Keratinocyte (primary cell): ENCODE measurements around the gene C2orf42.

ENCODE experiments used
- EZH2 ChIP-seq: IDR thresholded peaks from one replicate; pipeline ENCODE4 v1.6.1; 2012; ENCODE audit warnings: inconsistent platforms, mild to moderate bottlenecking, low read length, moderate library complexity
- TF ChIP-seq, protein P1 (sequence below), 3 experiments: IDR thresholded peaks in 1 of 3; conservative IDR thresholded peaks in 1 of 3; optimal IDR thresholded peaks in 1 of 3; 2 replicates in 2 of 3; 3 replicates in 1 of 3; pipeline versions ENCODE3 to v1.5.1; 2011; ENCODE audit warnings: low read length in 3 of 3, mild to moderate bottlenecking in 3 of 3, moderate library complexity in 2 of 3, control low read depth in 1 of 3, inconsistent platforms in 1 of 3; ENCODE audit not compliant: insufficient read depth in 2 of 3; ENCODE audit errors: extremely low read depth in 1 of 3

GRCh38 chr2:70182689-70183088, 8.1 kb downstream of the C2orf42 start:
- TF ChIP-seq, protein P1, sequence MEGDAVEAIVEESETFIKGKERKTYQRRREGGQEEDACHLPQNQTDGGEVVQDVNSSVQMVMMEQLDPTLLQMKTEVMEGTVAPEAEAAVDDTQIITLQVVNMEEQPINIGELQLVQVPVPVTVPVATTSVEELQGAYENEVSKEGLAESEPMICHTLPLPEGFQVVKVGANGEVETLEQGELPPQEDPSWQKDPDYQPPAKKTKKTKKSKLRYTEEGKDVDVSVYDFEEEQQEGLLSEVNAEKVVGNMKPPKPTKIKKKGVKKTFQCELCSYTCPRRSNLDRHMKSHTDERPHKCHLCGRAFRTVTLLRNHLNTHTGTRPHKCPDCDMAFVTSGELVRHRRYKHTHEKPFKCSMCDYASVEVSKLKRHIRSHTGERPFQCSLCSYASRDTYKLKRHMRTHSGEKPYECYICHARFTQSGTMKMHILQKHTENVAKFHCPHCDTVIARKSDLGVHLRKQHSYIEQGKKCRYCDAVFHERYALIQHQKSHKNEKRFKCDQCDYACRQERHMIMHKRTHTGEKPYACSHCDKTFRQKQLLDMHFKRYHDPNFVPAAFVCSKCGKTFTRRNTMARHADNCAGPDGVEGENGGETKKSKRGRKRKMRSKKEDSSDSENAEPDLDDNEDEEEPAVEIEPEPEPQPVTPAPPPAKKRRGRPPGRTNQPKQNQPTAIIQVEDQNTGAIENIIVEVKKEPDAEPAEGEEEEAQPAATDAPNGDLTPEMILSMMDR (optimal IDR thresholded peaks at IDR 0.05 in 1 of 3, IDR thresholded peaks at IDR 0.05 in 1 of 3, conservative IDR thresholded peaks at IDR 0.05 in 1 of 3; ENCODE audit: extremely low read depth in 1 of 3, insufficient read depth in 2 of 3, low read length in 3 of 3) = no peak
- no peak for TF ChIP-seq EZH2
